GM12878 (cell line): Measurements from ENCODE around the gene NHERF1. TPM values are rescaled to one million over a fixed set of nuclear protein-coding genes. Genes with fewer than 3 reads are reported as not detected.
A peak's percentile ranks its signal among the peaks of the same experiment; 100 is the strongest.

Experiments used
- ATAC-seq: fragments of 200-7000 bp; cut with Tn5 transposase; 3 replicates; pipeline ENCODE4 v1.9.1; 2020; ENCODE audit warnings: mild to moderate bottlenecking, moderate library complexity
- BruUV-seq: library from RNA; stranded (reverse); fragments of 400-500 nt; replicated peaks from 2 replicates; lab custom pipeline; 2021; lab: Mats Ljungman, UMichigan
- CTCF ChIA-PET: fragments of 300-600 bp; sonication (Branson Sonifier 250); formaldehyde crosslinking; extraction: SDS; loops from one replicate; lab custom pipeline; 2021; ENCODE audit warnings: inconsistent platforms; lab: Yijun Ruan, JAX
- POLR2A ChIA-PET: fragments of 350-600 bp; formaldehyde crosslinking; extraction: SDS; loops from one replicate; lab custom pipeline; 2021; ENCODE audit warnings: inconsistent platforms; lab: Charles Lee
- RAD21 ChIA-PET: fragments of 300-600 bp; sonication (Branson Sonifier 250); formaldehyde crosslinking; loops from one replicate; lab custom pipeline; 2023; ENCODE audit warnings: antibody characterized with exemption; ENCODE audit not compliant: unreplicated experiment; lab: Charles Lee
- SMC1A ChIA-PET: fragments of 300-600 bp; sonication (Branson Sonifier 250); formaldehyde crosslinking; loops from one replicate; lab custom pipeline; 2023; ENCODE audit not compliant: unreplicated experiment, uncharacterized antibody; lab: Charles Lee
- DNase-seq: peaks from one replicate; pipeline ENCODE4 v3.0.0-alpha.2; 2011; ENCODE audit warnings: low read depth, low spot score
- FAIRE-seq: peaks from 3 replicates; lab custom pipeline; 2011; peaks lifted over from hg19 to GRCh38; lab: Jason Lieb, UNC
- H2AFZ ChIP-seq: 2 replicates; pipeline ENCODE4 v1.6.0; 2011; ENCODE audit warnings: low read depth, low read length, control low read depth; ENCODE audit not compliant: control insufficient read depth
- H3K27ac ChIP-seq: 2 replicates; pipeline ENCODE4 v1.5.1; 2011; ENCODE audit warnings: control low read depth; ENCODE audit not compliant: control insufficient read depth, insufficient read depth
- H3K27me3 ChIP-seq, 2 experiments: replicated peaks in 1 of 2; 2 replicates each; pipeline versions ENCODE4 v1.6.0 to v1.6.1; 2011; ENCODE audit warnings: low read length in 1 of 2; ENCODE audit not compliant: control insufficient read depth in 2 of 2, insufficient read depth in 2 of 2
- H3K36me3 ChIP-seq, 2 experiments: 2 replicates each; pipeline ENCODE4 v1.5.1; 2011; ENCODE audit warnings: low read length in 1 of 2; ENCODE audit not compliant: control insufficient read depth in 2 of 2, insufficient read depth in 2 of 2
- H3K4me1 ChIP-seq: 2 replicates; pipeline ENCODE4 v1.6.1; 2011; ENCODE audit warnings: mild to moderate bottlenecking, low read length, moderate library complexity, mixed read lengths; ENCODE audit not compliant: control insufficient read depth, insufficient read depth
- H3K4me2 ChIP-seq: 2 replicates; pipeline ENCODE4 v1.6.0; 2011; ENCODE audit warnings: control low read depth; ENCODE audit not compliant: control insufficient read depth, insufficient read depth
- H3K4me3 ChIP-seq: fragments of 200-600 bp; sonication (generic); 2 replicates; pipeline ENCODE4 v1.5.1; 2016
- H3K79me2 ChIP-seq: 2 replicates; pipeline ENCODE4 v1.6.0; 2011; ENCODE audit warnings: low read length; ENCODE audit not compliant: control insufficient read depth, insufficient read depth
- H3K9ac ChIP-seq: 2 replicates; pipeline ENCODE4 v1.8.0; 2011; ENCODE audit warnings: low read length, control low read depth, mixed read lengths; ENCODE audit not compliant: control insufficient read depth, insufficient read depth
- H3K9me3 ChIP-seq: replicated peaks from 3 replicates; pipeline ENCODE4 v1.5.1; 2011; ENCODE audit warnings: mild to moderate bottlenecking, low read length; ENCODE audit not compliant: control insufficient read depth, insufficient read depth
- H4K20me1 ChIP-seq: 2 replicates; pipeline ENCODE4 v1.6.0; 2011; ENCODE audit not compliant: control insufficient read depth, insufficient read depth
- BCL3 ChIP-seq: IDR thresholded peaks from 2 replicates; pipeline ENCODE4 v1.6.1; 2011; ENCODE audit warnings: borderline replicate concordance, low read depth, mild to moderate bottlenecking, moderate library complexity, low read length; ENCODE audit not compliant: insufficient read depth, poor library complexity, severe bottlenecking
- CBFB ChIP-seq: IDR thresholded peaks from 2 replicates; pipeline ENCODE4 v1.6.1; 2016; ENCODE audit warnings: antibody characterized with exemption, low read depth
- DPF2 ChIP-seq: fragments of 450-650 bp; IDR thresholded peaks from 2 replicates; pipeline ENCODE4 v1.6.1; 2017; ENCODE audit warnings: mild to moderate bottlenecking
- EED ChIP-seq: sonication (generic); IDR thresholded peaks from 2 replicates; pipeline ENCODE4 v1.6.1; 2016; ENCODE audit warnings: antibody characterized with exemption, low read depth
- GABPA ChIP-seq: IDR thresholded peaks from 2 replicates; pipeline ENCODE4 v1.6.1; 2014; ENCODE audit warnings: antibody characterized with exemption, low read depth, mild to moderate bottlenecking, inconsistent platforms
- IRF3 ChIP-seq: fragments of 450-650 bp; IDR thresholded peaks from 2 replicates; pipeline ENCODE4 v1.6.1; 2014; ENCODE audit warnings: mild to moderate bottlenecking
- LARP7 ChIP-seq: fragments of 450-650 bp; IDR thresholded peaks from 2 replicates; pipeline ENCODE4 v1.6.1; 2017; ENCODE audit warnings: mild to moderate bottlenecking
- MTA2 ChIP-seq: fragments of 450-650 bp; IDR thresholded peaks from 2 replicates; pipeline ENCODE4 v1.6.1; 2016; ENCODE audit warnings: low read depth, mild to moderate bottlenecking, moderate library complexity
- MYB ChIP-seq: fragments of 150-350 bp; IDR thresholded peaks from 2 replicates; pipeline ENCODE4 v1.6.1; 2014; ENCODE audit warnings: mild to moderate bottlenecking, low read depth, low read length, borderline replicate concordance
- NR2F1 ChIP-seq: fragments of 450-650 bp; conservative IDR thresholded peaks from 2 replicates; pipeline ENCODE4 v1.6.1; 2017; ENCODE audit warnings: mild to moderate bottlenecking
- PAX5 ChIP-seq: IDR thresholded peaks from 2 replicates; pipeline ENCODE4 v1.6.1; 2011; ENCODE audit warnings: low read depth, low read length, borderline replicate concordance
- POLR2AphosphoS2 ChIP-seq: IDR thresholded peaks from 2 replicates; pipeline ENCODE4 v1.6.1; 2011; ENCODE audit warnings: low read depth, mild to moderate bottlenecking, low read length, improper control_type of control experiment, moderate library complexity
- RUNX3 ChIP-seq: IDR thresholded peaks from 2 replicates; pipeline ENCODE4 v1.6.1; 2012; ENCODE audit warnings: low read length, inconsistent platforms
- SMAD1 ChIP-seq: fragments of 450-650 bp; IDR thresholded peaks from 2 replicates; pipeline ENCODE4 v1.6.1; 2018; ENCODE audit warnings: mild to moderate bottlenecking, low read depth; ENCODE audit not compliant: partially characterized antibody
- SP1 ChIP-seq: IDR thresholded peaks from one replicate; pipeline ENCODE4 v1.6.1; 2011; ENCODE audit warnings: low read depth, low read length
- SUZ12 ChIP-seq: fragments of 200-600 bp; sonication (generic); IDR thresholded peaks from one replicate; pipeline ENCODE4 v1.6.1; 2018; ENCODE audit warnings: antibody characterized with exemption, mild to moderate bottlenecking; ENCODE audit not compliant: unreplicated experiment
- TBL1XR1 ChIP-seq: IDR thresholded peaks from 2 replicates; pipeline ENCODE4 v1.6.1; 2012; ENCODE audit warnings: low read depth, low read length, improper control_type of control experiment
- YY1 ChIP-seq: IDR thresholded peaks from 2 replicates; pipeline ENCODE4 v1.6.1; 2011; ENCODE audit warnings: low read depth, mild to moderate bottlenecking, low read length
- ZNF384 ChIP-seq: IDR thresholded peaks from 2 replicates; pipeline ENCODE4 v1.6.1; 2012; ENCODE audit warnings: low read depth, mild to moderate bottlenecking, low read length, improper control_type of control experiment, borderline replicate concordance
- WGBS: methylation state at CpG from one replicate; pipeline ENCODE4 v1.1.6; 2016; ENCODE audit warnings: low lambda C conversion rate; ENCODE audit not compliant: insufficient replicate concordance, insufficient coverage; ENCODE audit errors: missing lambda C conversion rate; 5-methylcytosine and 5-hydroxymethylcytosine counted together
- in situ Hi-C: fragments of 300-500 bp; cut with MboI; formaldehyde crosslinking; loops from 9 replicates; pipeline ENCODE4 v1.14.3; 2018; ENCODE audit warnings: mixed read lengths
- intact Hi-C: fragments of 100-400 bp; cut with micrococcal nuclease; formaldehyde crosslinking; loops from one replicate; pipeline ENCODE4 v1.14.2; 2022; ENCODE audit not compliant: unreplicated experiment
- polyA plus RNA-seq, 11 experiments: library from polyadenylated mRNA; depleted of rRNA in 4 of 11; unstranded in 6 of 11; stranded (reverse) in 5 of 11; fragments of >200 nt; fragmentation: Nextera tagmentation in 4 of 11; fragmentation: Illumina TruSeq in 1 of 11; extraction: Ambion mirVana in 4 of 11; extraction: Trizol in 1 of 11; gene quantifications; 1 replicate in 1 of 11; 2 replicates in 10 of 11; pipeline versions ENCODE4 v1.2.1 to v1.2.3, GENCODE V29; 2011 to 2016; ENCODE audit warnings: inconsistent platforms in 2 of 11, missing spikeins in 2 of 11, low read depth in 1 of 11
- total RNA-seq, 4 experiments: library from RNA; depleted of rRNA in 3 of 4; stranded (reverse); fragments of >200 nt in 3 of 4; fragmentation: Illumina TruSeq in 1 of 4; extraction: Trizol in 1 of 4; gene quantifications; 2 replicates each; pipeline versions ENCODE4 v1.2.1 to v1.2.3, GENCODE V29; 2013 to 2021

The NHERF1 gene
- total and polyA plus RNA-seq, 10 of the 15 experiments (the other 5 are each of a cell fraction or from before 2014, with no cell fraction given), result 13.4 to 61.6 (median 39.0) TPM

GRCh38 chr17:74738051-74738996 is 10.1 kb upstream of the NHERF1 start:
- ChIA-PET SMC1A (interaction anchor here (0.6 to 5.4 kb wide), 19 partner anchors 8 to 451 kb away, joined by 3 to 152 read pairs (median 6); partner anchors contain the start of genes CD300H and NAT9), CTCF (interaction anchor here (0.7 to 5.0 kb wide), 40 partner anchors 8 to 440 kb away, joined by 3 to 349 read pairs (median 4); partner anchors contain the start of genes CD300A, CD300H, FDXR and NAT9), POLR2A (interaction anchor here (0.6 to 4.1 kb wide), 14 partner anchors 8 to 560 kb away, joined by 3 to 37 read pairs (median 4); partner anchors contain the start of gene FDXR), RAD21 (interaction anchor here (0.6 to 5.0 kb wide), 23 partner anchors 7 to 222 kb away, joined by 3 to 299 read pairs (median 6); partner anchors contain the start of genes CD300C, CD300H, FDXR and NAT9)
- DNase-seq (peak; percentile 60), FAIRE-seq (no peak), ATAC-seq (peak; percentile 75)
- H3K27ac ChIP-seq, result peak overlapping the region; percentile 47
- no peaks in the 10 kb centered on the region for H3K27me3 ChIP-seq
- H2AFZ ChIP-seq, result peak overlapping the region; percentile 74
- H3K4me3 ChIP-seq, result peak overlapping the region; percentile 69
- H3K9ac ChIP-seq, result peak overlapping the region; percentile 67
- BruUV-seq, result no TSS peak
- no peaks in the 10 kb centered on the region; the same call in 2 of the 3 replicates for H3K9me3 ChIP-seq
- no peaks in the 10 kb centered on the region for H4K20me1 ChIP-seq
- 18% methylated on average over 16 of the region's 16 CpGs for WGBS
- peaks cover 48% of the 10 kb centered on the region for H3K4me1 ChIP-seq
- in situ Hi-C loops, result loop anchor here (5.0 kb wide), 1 partner anchor 81 kb away; no protein-coding TSS in a partner anchor
- no peaks in the 10 kb centered on the region for H3K79me2 ChIP-seq
- no peaks in the 10 kb centered on the region for H3K36me3 ChIP-seq
- H3K4me2 ChIP-seq, result peak overlapping the region; percentile 99
- intact Hi-C loops, result loop anchor here (5.0 kb wide), 1 partner anchor 51 kb away; no protein-coding TSS in a partner anchor
- TF ChIP-seq POLR2AphosphoS2, result 0 out of 2 replicates have a peak, but pooled peaks have one; percentile 58
- TF ChIP-seq MTA2, result peak; percentile 44
- 0 out of 2 replicates have a peak, but pooled peaks have one; percentile 24 for TF ChIP-seq YY1
- peak; percentile 35; the same call in 1 of the 2 replicates for TF ChIP-seq LARP7
- TF ChIP-seq CBFB, result 0 out of 2 replicates have a peak, but pooled peaks have one; percentile 21
- TF ChIP-seq SUZ12, result no peak
- peak; percentile 97 for TF ChIP-seq NR2F1
- TF ChIP-seq BCL3, result peak; percentile 23
- TF ChIP-seq EED, result peak; percentile 28; the same call in 1 of the 2 replicates
- TF ChIP-seq DPF2, result peak; percentile 49; the same call in 1 of the 2 replicates
- TF ChIP-seq ZNF384, result no peak
- TF ChIP-seq TBL1XR1, result 0 out of 2 replicates have a peak, but pooled peaks have one; percentile 31
- peak; percentile 78 for TF ChIP-seq RUNX3
- TF ChIP-seq SP1, result peak; percentile 57
- TF ChIP-seq GABPA, result no peak
- no peak for TF ChIP-seq IRF3
- peak; percentile 43; the same call in 1 of the 2 replicates for TF ChIP-seq PAX5
- peak; percentile 83 for TF ChIP-seq MYB
- peak; percentile 27 for TF ChIP-seq SMAD1
